K562 (cell line): Measurements from ENCODE around the gene DCAF6. TPM values are rescaled to one million over a fixed set of nuclear protein-coding genes. Genes with fewer than 3 reads are reported as not detected.

Experiments
- CBX8 ChIP-seq: fragments of 200-600 bp; sonication (generic); IDR thresholded peaks from 2 replicates; pipeline ENCODE4 v1.6.1; 2012; ENCODE audit warnings: borderline replicate concordance, mixed run types, low read depth, mild to moderate bottlenecking, moderate library complexity, mixed read lengths, low read length, control low read depth, inconsistent platforms; ENCODE audit not compliant: poor library complexity, severe bottlenecking; ENCODE audit errors: extremely low read depth
- FOXA1 ChIP-seq: fragments of 450-650 bp; IDR thresholded peaks from 2 replicates; pipeline ENCODE4 v1.6.1; 2016; ENCODE audit warnings: mild to moderate bottlenecking, borderline replicate concordance
- MCM3 ChIP-seq: fragments of 450-650 bp; IDR thresholded peaks from 2 replicates; pipeline ENCODE4 v1.6.1; 2016
- MED1 ChIP-seq: sonication (generic); formaldehyde crosslinking; IDR thresholded peaks from 2 replicates; pipeline ENCODE4 v1.8.1; 2023; ENCODE audit warnings: missing genetic modification reagents, borderline replicate concordance
- NONO ChIP-seq, 2 experiments: fragments of 200-400 bp in 1 of 2; fragments of 450-650 bp in 1 of 2; formaldehyde crosslinking in 1 of 2; IDR thresholded peaks; 2 replicates each; pipeline ENCODE4 v1.6.1; 2017; ENCODE audit warnings: low read depth in 2 of 2, mild to moderate bottlenecking in 2 of 2, moderate library complexity in 2 of 2, low read length in 1 of 2
- POLR2H ChIP-seq: IDR thresholded peaks from 2 replicates; pipeline ENCODE4 v1.6.1; 2016; ENCODE audit warnings: missing genetic modification characterization, low read depth, mild to moderate bottlenecking, control low read depth, missing compliant biosample characterization, moderate library complexity
- SMAD3 ChIP-seq: fragments of 450-650 bp; formaldehyde crosslinking; conservative IDR thresholded peaks from 2 replicates; pipeline ENCODE4 v1.4.0; 2020; ENCODE audit warnings: mild to moderate bottlenecking
- SP2 ChIP-seq: IDR thresholded peaks from 2 replicates; pipeline ENCODE4 v1.6.1; 2011; ENCODE audit warnings: mild to moderate bottlenecking, low read depth, low read length, moderate library complexity; ENCODE audit not compliant: poor library complexity, severe bottlenecking; ENCODE audit errors: extremely low read depth
- polyA plus RNA-seq, 8 experiments: library from polyadenylated mRNA; depleted of rRNA in 4 of 8; stranded (reverse) in 5 of 8; unstranded in 3 of 8; fragments of >200 nt; fragmentation: Nextera tagmentation in 2 of 8; fragmentation: Illumina TruSeq in 1 of 8; extraction: Ambion mirVana in 2 of 8; extraction: Trizol in 1 of 8; gene quantifications; 2 replicates each; pipeline versions ENCODE4 v1.2.1 to v1.2.3, GENCODE V29; 2011 to 2014; ENCODE audit warnings: inconsistent platforms in 1 of 8, missing spikeins in 1 of 8
- total RNA-seq, 7 experiments: library from RNA; depleted of rRNA in 6 of 7; stranded (reverse); fragments of >200 nt in 6 of 7; fragmentation: Illumina TruSeq in 2 of 7; extraction: Trizol in 2 of 7; gene quantifications; 2 replicates each; pipeline versions ENCODE4 v1.2.1 to v1.2.3, GENCODE V29; 2011 to 2021; ENCODE audit warnings: low replicate concordance in 1 of 7
- TF ChIP-seq, protein P1 (sequence below): fragments of 200-800 bp; sonication (Bioruptor generic); IDR thresholded peaks from 2 replicates; pipeline ENCODE4 v1.6.1; 2016; ENCODE audit warnings: missing genetic modification characterization, missing compliant biosample characterization
- TF ChIP-seq, protein P2 (sequence below): fragments of 250-450 bp; sonication (Bioruptor Pico); IDR thresholded peaks from 2 replicates; pipeline ENCODE4 v1.8.0; 2022; ENCODE audit warnings: inconsistent platforms
- TF ChIP-seq, protein P3 (sequence below): fragments of 250-450 bp; sonication (Bioruptor Pico); IDR thresholded peaks from 2 replicates; pipeline ENCODE4 v1.4.0; 2020; ENCODE audit warnings: mild to moderate bottlenecking, moderate library complexity, borderline replicate concordance
- TF ChIP-seq, protein P4 (sequence below): fragments of 450-650 bp; IDR thresholded peaks from 2 replicates; pipeline ENCODE4 v1.7.0; 2016; ENCODE audit warnings: borderline replicate concordance
- TF ChIP-seq, protein P5 (sequence below): sonication (generic); formaldehyde crosslinking; IDR thresholded peaks from 2 replicates; pipeline ENCODE4 v1.8.0; 2022; ENCODE audit warnings: mild to moderate bottlenecking, missing genetic modification reagents

DCAF6 gene
- total and polyA plus RNA-seq, 9 of the 15 experiments (the other 6 are each of a cell fraction or from before 2014, with no cell fraction given): 19.1 to 102 (median 46.3) TPM

DNA sequence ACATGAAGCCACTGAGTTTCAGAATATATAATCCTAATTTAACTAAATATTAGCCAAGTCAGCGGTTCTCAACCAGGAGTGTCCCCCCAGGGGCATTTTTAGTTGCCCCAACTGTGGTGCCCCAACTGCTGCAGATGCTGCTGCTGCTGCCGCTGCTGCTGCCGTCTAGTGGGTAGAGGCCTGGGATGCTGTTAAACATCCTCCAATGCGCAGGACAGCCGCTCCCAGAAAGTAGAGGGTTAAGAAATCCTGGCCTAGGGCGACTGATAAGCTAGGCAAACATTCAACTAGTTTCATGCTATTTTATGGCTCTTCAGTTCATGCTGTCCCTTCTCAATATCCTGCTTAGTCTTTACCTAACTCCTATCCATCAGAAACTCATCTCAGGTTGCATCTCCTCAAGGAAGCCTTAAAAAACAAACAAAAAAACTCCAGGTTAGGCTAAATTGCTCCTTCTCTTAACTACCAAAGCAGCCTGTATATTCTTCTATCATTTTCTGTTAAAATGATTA is 9.9 kb upstream of the DCAF6 start (continued):
- TF ChIP-seq, protein P1, sequence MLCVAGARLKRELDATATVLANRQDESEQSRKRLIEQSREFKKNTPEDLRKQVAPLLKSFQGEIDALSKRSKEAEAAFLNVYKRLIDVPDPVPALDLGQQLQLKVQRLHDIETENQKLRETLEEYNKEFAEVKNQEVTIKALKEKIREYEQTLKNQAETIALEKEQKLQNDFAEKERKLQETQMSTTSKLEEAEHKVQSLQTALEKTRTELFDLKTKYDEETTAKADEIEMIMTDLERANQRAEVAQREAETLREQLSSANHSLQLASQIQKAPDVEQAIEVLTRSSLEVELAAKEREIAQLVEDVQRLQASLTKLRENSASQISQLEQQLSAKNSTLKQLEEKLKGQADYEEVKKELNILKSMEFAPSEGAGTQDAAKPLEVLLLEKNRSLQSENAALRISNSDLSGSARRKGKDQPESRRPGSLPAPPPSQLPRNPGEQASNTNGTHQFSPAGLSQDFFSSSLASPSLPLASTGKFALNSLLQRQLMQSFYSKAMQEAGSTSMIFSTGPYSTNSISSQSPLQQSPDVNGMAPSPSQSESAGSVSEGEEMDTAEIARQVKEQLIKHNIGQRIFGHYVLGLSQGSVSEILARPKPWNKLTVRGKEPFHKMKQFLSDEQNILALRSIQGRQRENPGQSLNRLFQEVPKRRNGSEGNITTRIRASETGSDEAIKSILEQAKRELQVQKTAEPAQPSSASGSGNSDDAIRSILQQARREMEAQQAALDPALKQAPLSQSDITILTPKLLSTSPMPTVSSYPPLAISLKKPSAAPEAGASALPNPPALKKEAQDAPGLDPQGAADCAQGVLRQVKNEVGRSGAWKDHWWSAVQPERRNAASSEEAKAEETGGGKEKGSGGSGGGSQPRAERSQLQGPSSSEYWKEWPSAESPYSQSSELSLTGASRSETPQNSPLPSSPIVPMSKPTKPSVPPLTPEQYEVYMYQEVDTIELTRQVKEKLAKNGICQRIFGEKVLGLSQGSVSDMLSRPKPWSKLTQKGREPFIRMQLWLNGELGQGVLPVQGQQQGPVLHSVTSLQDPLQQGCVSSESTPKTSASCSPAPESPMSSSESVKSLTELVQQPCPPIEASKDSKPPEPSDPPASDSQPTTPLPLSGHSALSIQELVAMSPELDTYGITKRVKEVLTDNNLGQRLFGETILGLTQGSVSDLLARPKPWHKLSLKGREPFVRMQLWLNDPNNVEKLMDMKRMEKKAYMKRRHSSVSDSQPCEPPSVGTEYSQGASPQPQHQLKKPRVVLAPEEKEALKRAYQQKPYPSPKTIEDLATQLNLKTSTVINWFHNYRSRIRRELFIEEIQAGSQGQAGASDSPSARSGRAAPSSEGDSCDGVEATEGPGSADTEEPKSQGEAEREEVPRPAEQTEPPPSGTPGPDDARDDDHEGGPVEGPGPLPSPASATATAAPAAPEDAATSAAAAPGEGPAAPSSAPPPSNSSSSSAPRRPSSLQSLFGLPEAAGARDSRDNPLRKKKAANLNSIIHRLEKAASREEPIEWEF (CRISPR knock-in tag): no peak
- TF ChIP-seq SP2: no peak
- TF ChIP-seq FOXA1: no peak
- TF ChIP-seq, protein P2, sequence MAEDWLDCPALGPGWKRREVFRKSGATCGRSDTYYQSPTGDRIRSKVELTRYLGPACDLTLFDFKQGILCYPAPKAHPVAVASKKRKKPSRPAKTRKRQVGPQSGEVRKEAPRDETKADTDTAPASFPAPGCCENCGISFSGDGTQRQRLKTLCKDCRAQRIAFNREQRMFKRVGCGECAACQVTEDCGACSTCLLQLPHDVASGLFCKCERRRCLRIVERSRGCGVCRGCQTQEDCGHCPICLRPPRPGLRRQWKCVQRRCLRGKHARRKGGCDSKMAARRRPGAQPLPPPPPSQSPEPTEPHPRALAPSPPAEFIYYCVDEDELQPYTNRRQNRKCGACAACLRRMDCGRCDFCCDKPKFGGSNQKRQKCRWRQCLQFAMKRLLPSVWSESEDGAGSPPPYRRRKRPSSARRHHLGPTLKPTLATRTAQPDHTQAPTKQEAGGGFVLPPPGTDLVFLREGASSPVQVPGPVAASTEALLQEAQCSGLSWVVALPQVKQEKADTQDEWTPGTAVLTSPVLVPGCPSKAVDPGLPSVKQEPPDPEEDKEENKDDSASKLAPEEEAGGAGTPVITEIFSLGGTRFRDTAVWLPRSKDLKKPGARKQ (CRISPR knock-in tag): 0 out of 2 replicates have a peak, but pooled peaks have one; percentile 16
- no peak for TF ChIP-seq CBX8
- TF ChIP-seq MCM3: no peak
- TF ChIP-seq, protein P3, sequence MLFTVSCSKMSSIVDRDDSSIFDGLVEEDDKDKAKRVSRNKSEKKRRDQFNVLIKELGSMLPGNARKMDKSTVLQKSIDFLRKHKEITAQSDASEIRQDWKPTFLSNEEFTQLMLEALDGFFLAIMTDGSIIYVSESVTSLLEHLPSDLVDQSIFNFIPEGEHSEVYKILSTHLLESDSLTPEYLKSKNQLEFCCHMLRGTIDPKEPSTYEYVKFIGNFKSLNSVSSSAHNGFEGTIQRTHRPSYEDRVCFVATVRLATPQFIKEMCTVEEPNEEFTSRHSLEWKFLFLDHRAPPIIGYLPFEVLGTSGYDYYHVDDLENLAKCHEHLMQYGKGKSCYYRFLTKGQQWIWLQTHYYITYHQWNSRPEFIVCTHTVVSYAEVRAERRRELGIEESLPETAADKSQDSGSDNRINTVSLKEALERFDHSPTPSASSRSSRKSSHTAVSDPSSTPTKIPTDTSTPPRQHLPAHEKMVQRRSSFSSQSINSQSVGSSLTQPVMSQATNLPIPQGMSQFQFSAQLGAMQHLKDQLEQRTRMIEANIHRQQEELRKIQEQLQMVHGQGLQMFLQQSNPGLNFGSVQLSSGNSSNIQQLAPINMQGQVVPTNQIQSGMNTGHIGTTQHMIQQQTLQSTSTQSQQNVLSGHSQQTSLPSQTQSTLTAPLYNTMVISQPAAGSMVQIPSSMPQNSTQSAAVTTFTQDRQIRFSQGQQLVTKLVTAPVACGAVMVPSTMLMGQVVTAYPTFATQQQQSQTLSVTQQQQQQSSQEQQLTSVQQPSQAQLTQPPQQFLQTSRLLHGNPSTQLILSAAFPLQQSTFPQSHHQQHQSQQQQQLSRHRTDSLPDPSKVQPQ: no peak
- TF ChIP-seq MED1 (CRISPR knock-in tag): no peak
- TF ChIP-seq POLR2H: no peak
- TF ChIP-seq, protein P4, sequence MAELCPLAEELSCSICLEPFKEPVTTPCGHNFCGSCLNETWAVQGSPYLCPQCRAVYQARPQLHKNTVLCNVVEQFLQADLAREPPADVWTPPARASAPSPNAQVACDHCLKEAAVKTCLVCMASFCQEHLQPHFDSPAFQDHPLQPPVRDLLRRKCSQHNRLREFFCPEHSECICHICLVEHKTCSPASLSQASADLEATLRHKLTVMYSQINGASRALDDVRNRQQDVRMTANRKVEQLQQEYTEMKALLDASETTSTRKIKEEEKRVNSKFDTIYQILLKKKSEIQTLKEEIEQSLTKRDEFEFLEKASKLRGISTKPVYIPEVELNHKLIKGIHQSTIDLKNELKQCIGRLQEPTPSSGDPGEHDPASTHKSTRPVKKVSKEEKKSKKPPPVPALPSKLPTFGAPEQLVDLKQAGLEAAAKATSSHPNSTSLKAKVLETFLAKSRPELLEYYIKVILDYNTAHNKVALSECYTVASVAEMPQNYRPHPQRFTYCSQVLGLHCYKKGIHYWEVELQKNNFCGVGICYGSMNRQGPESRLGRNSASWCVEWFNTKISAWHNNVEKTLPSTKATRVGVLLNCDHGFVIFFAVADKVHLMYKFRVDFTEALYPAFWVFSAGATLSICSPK: no peak
- no peak; a peak in 1 of 4 replicates for TF ChIP-seq NONO (IDR thresholded peaks at IDR 0.05; ENCODE audit: low read depth in 2 of 2, low read length in 1 of 2)
- TF ChIP-seq SMAD3 (CRISPR knock-in tag): peak; percentile 34; the same call in 1 of the 2 replicates
- TF ChIP-seq, protein P5, sequence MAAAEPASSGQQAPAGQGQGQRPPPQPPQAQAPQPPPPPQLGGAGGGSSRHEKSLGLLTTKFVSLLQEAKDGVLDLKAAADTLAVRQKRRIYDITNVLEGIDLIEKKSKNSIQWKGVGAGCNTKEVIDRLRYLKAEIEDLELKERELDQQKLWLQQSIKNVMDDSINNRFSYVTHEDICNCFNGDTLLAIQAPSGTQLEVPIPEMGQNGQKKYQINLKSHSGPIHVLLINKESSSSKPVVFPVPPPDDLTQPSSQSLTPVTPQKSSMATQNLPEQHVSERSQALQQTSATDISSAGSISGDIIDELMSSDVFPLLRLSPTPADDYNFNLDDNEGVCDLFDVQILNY (CRISPR knock-in tag): no peak
